DND-41 (cell line): ENCODE measurements around the gene FBXO24.

Experiments
- ATAC-seq: fragments of 200-7000 bp; cut with Tn5 transposase; 3 replicates; pipeline ENCODE4 v1.9.1; 2021; ENCODE audit warnings: low read depth; ENCODE audit not compliant: insufficient read depth
- DNase-seq: peaks from one replicate; pipeline ENCODE4 v3.0.0-alpha.2; 2020
- H2AFZ ChIP-seq: 2 replicates; pipeline ENCODE4 v1.6.0; 2012; ENCODE audit warnings: low read depth, low read length
- H3K27ac ChIP-seq: 2 replicates; pipeline ENCODE4 v1.5.1; 2012; ENCODE audit warnings: low read length, inconsistent platforms
- H3K27me3 ChIP-seq: fragments of 200-600 bp; sonication (generic); 2 replicates; pipeline ENCODE4 v1.6.0; 2012; ENCODE audit warnings: low read length, mild to moderate bottlenecking, inconsistent platforms; ENCODE audit not compliant: insufficient read depth, poor library complexity
- H3K36me3 ChIP-seq: 2 replicates; pipeline ENCODE4 v1.5.1; 2012; ENCODE audit warnings: low read length, inconsistent platforms; ENCODE audit not compliant: insufficient read depth
- H3K4me1 ChIP-seq: 2 replicates; pipeline ENCODE4 v1.5.1; 2012; ENCODE audit warnings: mild to moderate bottlenecking, low read length; ENCODE audit not compliant: insufficient read depth
- H3K4me2 ChIP-seq: 2 replicates; pipeline ENCODE4 v1.6.0; 2012; ENCODE audit warnings: mild to moderate bottlenecking, moderate library complexity, low read length, inconsistent platforms; ENCODE audit not compliant: insufficient read depth
- H3K4me3 ChIP-seq, 2 experiments: fragments of 200-600 bp in 1 of 2; shearing (Covaris generic) in 1 of 2; 2 replicates each; pipeline ENCODE4 v1.5.1; 2012 to 2016; ENCODE audit warnings: inconsistent platforms in 2 of 2, low read length in 2 of 2, mild to moderate bottlenecking in 2 of 2, low read depth in 1 of 2, moderate library complexity in 1 of 2
- H3K79me2 ChIP-seq: 2 replicates; pipeline ENCODE4 v1.6.0; 2012; ENCODE audit warnings: low read length, inconsistent platforms; ENCODE audit not compliant: insufficient read depth
- H3K9ac ChIP-seq: 2 replicates; pipeline ENCODE4 v1.6.0; 2012; ENCODE audit warnings: low read depth, mild to moderate bottlenecking, inconsistent platforms, low read length, moderate library complexity
- H3K9me3 ChIP-seq: 2 replicates; pipeline ENCODE4 v1.5.1; 2012; ENCODE audit warnings: low read length, moderate library complexity, mild to moderate bottlenecking, inconsistent platforms; ENCODE audit not compliant: insufficient read depth, severe bottlenecking
- H4K20me1 ChIP-seq: 2 replicates; pipeline ENCODE4 v1.6.0; 2012; ENCODE audit warnings: low read length; ENCODE audit not compliant: insufficient read depth
- EZH2 ChIP-seq: IDR thresholded peaks from 3 replicates; pipeline ENCODE4 v1.6.1; 2012; ENCODE audit warnings: borderline replicate concordance, low read depth, mild to moderate bottlenecking, moderate library complexity, low read length, inconsistent platforms; ENCODE audit not compliant: severe bottlenecking
- TF ChIP-seq, protein P1 (sequence below): IDR thresholded peaks from 2 replicates; pipeline ENCODE4 v1.5.1; 2012; ENCODE audit warnings: borderline replicate concordance, low read length, moderate library complexity, mild to moderate bottlenecking; ENCODE audit not compliant: poor library complexity, severe bottlenecking; ENCODE audit errors: extremely low read depth

The FBXO24 gene

DNA sequence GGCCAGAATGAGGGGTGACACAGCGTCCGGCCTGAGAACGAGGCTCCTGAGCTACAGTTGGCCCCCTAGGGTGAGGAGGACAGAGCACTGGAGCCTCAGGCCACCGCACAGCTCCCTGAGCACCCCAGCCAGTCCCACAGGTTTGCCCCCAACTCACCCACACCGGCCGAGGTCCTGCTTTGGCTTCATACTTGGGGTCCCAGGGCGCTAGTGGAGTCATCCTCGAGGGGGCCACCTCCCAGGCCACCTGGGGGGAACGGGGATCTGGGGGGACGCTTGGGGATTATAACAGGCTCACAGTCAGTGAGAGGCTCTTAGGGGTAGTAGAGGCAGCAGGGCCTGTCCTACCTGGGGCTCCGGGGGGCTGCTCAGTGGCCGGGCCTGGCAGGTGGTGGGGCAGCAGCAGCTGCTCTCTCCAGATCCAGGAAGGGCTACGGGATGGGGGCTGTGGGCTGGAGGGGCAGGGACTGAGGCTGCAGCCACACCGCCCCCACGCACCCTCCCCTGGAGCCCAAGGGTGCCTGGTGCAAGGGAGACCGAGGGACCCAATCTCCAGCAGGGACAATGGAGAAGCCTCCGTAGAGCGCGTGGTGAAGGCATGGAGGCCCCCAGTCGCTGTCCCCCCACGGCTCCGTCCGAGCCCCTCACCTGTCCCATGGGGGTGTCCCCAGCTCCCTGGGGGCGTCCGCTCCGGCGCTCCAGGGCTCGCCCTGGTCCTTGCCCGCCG is 13.0 kb upstream of the FBXO24 start:
- Histone ChIP-seq H2AFZ (no peak overlapping the region), H3K27me3 (peaks cover 9% of the 10 kb centered on the region), H3K4me2 (no peak overlapping the region), H3K4me3 (no peak overlapping the region), H3K9me3 (no peaks in the 10 kb centered on the region), H3K79me2 (no peaks in the 10 kb centered on the region), H4K20me1 (peaks cover 26% of the 10 kb centered on the region; the same call in 1 of the 2 replicates), H3K9ac (no peak overlapping the region), H3K4me1 (peaks cover 24% of the 10 kb centered on the region), H3K27ac (no peak overlapping the region), H3K36me3 (peaks cover 51% of the 10 kb centered on the region)
- TF ChIP-seq EZH2: no peak
- TF ChIP-seq, protein P1, sequence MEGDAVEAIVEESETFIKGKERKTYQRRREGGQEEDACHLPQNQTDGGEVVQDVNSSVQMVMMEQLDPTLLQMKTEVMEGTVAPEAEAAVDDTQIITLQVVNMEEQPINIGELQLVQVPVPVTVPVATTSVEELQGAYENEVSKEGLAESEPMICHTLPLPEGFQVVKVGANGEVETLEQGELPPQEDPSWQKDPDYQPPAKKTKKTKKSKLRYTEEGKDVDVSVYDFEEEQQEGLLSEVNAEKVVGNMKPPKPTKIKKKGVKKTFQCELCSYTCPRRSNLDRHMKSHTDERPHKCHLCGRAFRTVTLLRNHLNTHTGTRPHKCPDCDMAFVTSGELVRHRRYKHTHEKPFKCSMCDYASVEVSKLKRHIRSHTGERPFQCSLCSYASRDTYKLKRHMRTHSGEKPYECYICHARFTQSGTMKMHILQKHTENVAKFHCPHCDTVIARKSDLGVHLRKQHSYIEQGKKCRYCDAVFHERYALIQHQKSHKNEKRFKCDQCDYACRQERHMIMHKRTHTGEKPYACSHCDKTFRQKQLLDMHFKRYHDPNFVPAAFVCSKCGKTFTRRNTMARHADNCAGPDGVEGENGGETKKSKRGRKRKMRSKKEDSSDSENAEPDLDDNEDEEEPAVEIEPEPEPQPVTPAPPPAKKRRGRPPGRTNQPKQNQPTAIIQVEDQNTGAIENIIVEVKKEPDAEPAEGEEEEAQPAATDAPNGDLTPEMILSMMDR: no peak
- ATAC-seq (no peak), DNase-seq (no peak)

DNA sequence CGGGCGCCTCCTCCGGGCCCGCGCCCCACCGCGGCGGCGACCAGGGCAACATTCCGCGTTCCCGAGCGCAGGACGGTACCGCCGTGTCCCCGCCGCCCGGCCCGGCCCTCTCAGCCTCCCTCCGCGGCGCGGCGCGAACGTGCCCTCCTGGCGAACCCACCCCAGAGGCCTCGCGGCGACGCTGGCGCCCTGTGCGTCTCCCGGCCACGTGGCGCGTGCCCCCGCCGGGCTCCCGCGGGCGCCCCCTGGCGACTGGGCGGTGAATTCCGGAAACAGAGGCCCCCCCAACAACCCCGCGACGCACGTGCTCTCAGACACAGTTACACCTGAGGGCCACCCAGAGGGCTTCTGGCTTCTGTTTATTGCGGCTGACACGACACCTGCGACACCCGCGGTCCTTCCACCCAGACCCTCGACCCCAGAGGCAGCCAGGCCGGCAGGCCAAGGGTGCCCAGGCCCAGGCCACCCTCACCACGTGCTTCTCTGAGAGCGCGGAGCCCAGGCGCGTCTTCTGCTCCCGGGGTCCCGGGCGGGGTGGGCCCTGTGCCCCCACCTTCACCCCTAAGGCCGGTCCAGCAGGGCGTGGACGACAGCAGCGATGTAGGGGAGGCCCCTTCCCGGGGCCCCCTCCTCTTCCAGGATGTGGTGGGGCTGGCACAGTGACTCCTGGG is 12.3 kb upstream of the FBXO24 start, which contains the start of gene SAP25:
Gene SAP25, minus strand, starts transcription at position 210 of the 671 bp plus-strand sequence. Its CDS starts 158 bp downstream, at position 52.
- no peak within 1 kb of the TSS for H3K27ac ChIP-seq
- TF ChIP-seq EZH2: no peak
- TF ChIP-seq, protein P1: no peak
- no peaks in the 10 kb centered on the region for H3K9me3 ChIP-seq
- H3K27me3 ChIP-seq: peaks cover 9% of the 10 kb centered on the region
- H3K9ac ChIP-seq: no peak within 1 kb of the TSS
- no peak for ATAC-seq
- H3K4me3 ChIP-seq: no peak within 1 kb of the TSS
- H3K79me2 ChIP-seq: no peaks in the 10 kb centered on the region
- peaks cover 58% of the 10 kb centered on the region for H3K36me3 ChIP-seq
- no peak for DNase-seq
- no peak within 1 kb of the TSS for H2AFZ ChIP-seq
- H3K4me1 ChIP-seq: peaks cover 24% of the 10 kb centered on the region
- peaks cover 31% of the 10 kb centered on the region; the same call in 1 of the 2 replicates for H4K20me1 ChIP-seq
- no peak within 1 kb of the TSS for H3K4me2 ChIP-seq

DNA sequence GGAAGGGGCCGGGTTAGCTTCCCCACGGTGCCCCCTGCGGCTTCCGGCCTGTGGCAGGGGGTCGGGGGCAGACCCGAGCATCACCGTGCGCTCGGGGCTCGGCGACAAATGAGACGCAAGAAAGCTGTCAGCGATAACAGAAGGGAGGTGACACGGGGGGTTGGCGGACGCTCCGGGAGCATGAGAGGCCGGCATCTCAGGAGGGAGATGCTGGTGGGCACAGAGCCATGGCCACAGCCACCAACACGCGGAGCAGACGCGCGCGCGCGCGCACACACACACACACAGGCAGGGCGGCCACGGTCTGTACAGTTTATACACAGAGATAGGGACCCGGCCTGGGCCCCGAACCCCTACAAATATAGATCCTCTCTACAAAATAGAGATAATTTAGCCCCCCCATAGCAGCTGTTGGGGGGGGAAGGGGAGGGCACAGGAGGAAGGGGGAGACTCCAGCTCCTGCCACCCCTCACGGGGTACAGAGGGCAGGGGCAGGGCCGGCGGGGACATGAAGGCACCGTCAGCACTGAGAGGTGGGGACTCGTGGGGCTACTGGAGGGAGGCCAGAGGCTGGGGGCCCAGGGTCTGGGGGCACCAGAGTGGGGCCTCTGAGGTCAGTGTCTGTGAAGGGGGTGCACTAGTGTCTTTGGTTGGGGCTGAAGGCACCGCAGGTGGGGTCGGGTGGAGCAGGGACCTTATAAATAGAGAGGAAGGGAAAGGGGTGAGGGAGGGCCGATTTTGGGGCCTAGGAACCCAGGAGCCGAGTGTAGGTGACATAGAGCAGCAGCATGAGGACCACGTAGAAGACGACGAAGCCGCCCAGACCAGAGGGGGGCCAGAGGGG is 11.5 kb upstream of the FBXO24 start:
- Histone ChIP-seq H2AFZ (no peak overlapping the region), H3K4me3 (no peak overlapping the region), H3K9me3 (no peaks in the 10 kb centered on the region), H3K27ac (no peak overlapping the region), H3K9ac (no peak overlapping the region), H3K27me3 (peaks cover 7% of the 10 kb centered on the region), H4K20me1 (peaks cover 33% of the 10 kb centered on the region; the same call in 1 of the 2 replicates), H3K36me3 (peaks cover 63% of the 10 kb centered on the region), H3K79me2 (no peaks in the 10 kb centered on the region), H3K4me2 (no peak overlapping the region), H3K4me1 (peaks cover 18% of the 10 kb centered on the region)
- ATAC-seq: no peak
- no peak for DNase-seq
- no peak for TF ChIP-seq EZH2
- TF ChIP-seq, protein P1: no peak
